ENCODE results near the gene TMEM86A.
"Not testable (repeated sequence)": the region's sequence is repeated elsewhere in the genome, so short reads cannot be mapped to it uniquely, and the experiment has no call there.

- not testable (repeated sequence) for TF ChIP-seq POLR2A (IDR thresholded peaks at IDR 0.05; ENCODE audit: low read depth, low read length); CTCF (IDR thresholded peaks at IDR 0.05; ENCODE audit: extremely low read depth in 1 of 2, insufficient read depth in 1 of 2, low read depth in 1 of 2, low read length in 2 of 2); GATA2 (IDR thresholded peaks at IDR 0.05; ENCODE audit: insufficient read depth, insufficient read length, low read depth, low read length); MAX (IDR thresholded peaks at IDR 0.05; ENCODE audit: insufficient read depth, insufficient read length); POLR2AphosphoS5 (IDR thresholded peaks at IDR 0.05; ENCODE audit: insufficient read depth, low read depth, low read length)
These were observed 16.6 kb upstream of the TMEM86A start for GRCh38 chr11:18681949-18682348.

Measured in endothelial cell of umbilical vein (primary cell).